Adrenal gland (tissue), 5 donors: ENCODE data around the gene PEX3.

Experiments used
- POLR2A ChIP-seq, 2 donors: fragments of 450-650 bp; IDR thresholded peaks; one replicate each; pipeline ENCODE4 v1.6.1; 2017; ENCODE audit warnings: antibody characterized with exemption in 2 of 2, mild to moderate bottlenecking in 2 of 2, moderate library complexity in 1 of 2
- TF ChIP-seq, protein P1 (sequence below), 6 experiments: fragments of 450-650 bp in 4 of 6; fragments of 200-600 bp in 2 of 6; sonication (generic) in 1 of 6; IDR thresholded peaks; 1 replicate in 5 of 6; 2 replicates in 1 of 6; pipeline versions ENCODE4 v1.5.1 to v1.8.0; 2016 to 2021; ENCODE audit warnings: antibody characterized with exemption in 6 of 6, mild to moderate bottlenecking in 2 of 6, moderate library complexity in 1 of 6
- donor health status: DM: no; HTN: no; CAD: no.

DNA sequence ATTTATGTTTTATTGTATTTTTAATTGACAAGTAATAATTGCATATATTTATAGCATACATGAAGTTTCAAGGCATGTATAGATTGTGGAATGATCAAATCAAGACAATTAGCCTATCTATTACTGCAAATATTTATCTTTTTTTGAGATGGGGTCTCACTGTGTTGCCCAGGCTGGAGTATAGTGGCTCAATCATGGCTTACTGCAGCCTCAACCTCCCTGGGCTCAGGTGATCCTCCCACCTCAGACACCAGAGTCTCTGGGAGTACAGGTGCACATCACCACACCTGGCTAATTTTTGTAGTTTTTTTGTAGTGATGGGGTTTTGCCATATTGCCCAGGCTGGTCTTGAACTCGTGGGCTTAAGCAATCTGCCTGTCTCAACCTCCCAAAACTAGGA, 77.1 kb downstream of the PEX3 start:
- no peak for TF ChIP-seq POLR2A (IDR thresholded peaks at IDR 0.05)
- TF ChIP-seq, protein P1, sequence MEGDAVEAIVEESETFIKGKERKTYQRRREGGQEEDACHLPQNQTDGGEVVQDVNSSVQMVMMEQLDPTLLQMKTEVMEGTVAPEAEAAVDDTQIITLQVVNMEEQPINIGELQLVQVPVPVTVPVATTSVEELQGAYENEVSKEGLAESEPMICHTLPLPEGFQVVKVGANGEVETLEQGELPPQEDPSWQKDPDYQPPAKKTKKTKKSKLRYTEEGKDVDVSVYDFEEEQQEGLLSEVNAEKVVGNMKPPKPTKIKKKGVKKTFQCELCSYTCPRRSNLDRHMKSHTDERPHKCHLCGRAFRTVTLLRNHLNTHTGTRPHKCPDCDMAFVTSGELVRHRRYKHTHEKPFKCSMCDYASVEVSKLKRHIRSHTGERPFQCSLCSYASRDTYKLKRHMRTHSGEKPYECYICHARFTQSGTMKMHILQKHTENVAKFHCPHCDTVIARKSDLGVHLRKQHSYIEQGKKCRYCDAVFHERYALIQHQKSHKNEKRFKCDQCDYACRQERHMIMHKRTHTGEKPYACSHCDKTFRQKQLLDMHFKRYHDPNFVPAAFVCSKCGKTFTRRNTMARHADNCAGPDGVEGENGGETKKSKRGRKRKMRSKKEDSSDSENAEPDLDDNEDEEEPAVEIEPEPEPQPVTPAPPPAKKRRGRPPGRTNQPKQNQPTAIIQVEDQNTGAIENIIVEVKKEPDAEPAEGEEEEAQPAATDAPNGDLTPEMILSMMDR (IDR thresholded peaks at IDR 0.05): no peak
